ENCODE results near the gene LCN2.
A peak's percentile ranks its signal among the peaks of the same experiment; 100 is the strongest.
"Not testable (repeated sequence)": the region's sequence is repeated elsewhere in the genome, so short reads cannot be mapped to it uniquely, and the experiment has no call there.

DNA sequence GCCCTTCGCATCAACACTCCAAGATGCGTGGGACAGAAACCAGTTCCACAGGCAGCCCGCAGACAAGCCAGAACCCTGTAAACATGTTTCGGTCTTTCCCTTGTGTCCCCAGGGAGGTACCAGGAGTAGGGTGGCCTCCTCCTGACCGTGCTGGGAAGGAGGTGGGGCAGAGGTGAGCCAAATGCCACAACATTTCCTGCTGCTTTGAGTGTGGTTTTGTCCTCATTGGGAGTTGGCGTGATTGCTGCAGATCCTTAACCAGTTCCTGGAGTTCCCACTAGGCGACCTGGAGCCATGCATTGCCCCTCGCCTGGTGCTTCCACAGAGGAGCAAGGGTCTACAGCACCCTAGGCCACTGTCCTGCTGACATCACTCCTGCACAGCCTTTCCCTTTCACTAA lies 13.7 kb upstream of the LCN2 start:
- not testable (repeated sequence) for TF ChIP-seq POLR2A (IDR thresholded peaks at IDR 0.05)
- TF ChIP-seq, protein P1, sequence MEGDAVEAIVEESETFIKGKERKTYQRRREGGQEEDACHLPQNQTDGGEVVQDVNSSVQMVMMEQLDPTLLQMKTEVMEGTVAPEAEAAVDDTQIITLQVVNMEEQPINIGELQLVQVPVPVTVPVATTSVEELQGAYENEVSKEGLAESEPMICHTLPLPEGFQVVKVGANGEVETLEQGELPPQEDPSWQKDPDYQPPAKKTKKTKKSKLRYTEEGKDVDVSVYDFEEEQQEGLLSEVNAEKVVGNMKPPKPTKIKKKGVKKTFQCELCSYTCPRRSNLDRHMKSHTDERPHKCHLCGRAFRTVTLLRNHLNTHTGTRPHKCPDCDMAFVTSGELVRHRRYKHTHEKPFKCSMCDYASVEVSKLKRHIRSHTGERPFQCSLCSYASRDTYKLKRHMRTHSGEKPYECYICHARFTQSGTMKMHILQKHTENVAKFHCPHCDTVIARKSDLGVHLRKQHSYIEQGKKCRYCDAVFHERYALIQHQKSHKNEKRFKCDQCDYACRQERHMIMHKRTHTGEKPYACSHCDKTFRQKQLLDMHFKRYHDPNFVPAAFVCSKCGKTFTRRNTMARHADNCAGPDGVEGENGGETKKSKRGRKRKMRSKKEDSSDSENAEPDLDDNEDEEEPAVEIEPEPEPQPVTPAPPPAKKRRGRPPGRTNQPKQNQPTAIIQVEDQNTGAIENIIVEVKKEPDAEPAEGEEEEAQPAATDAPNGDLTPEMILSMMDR (IDR thresholded peaks at IDR 0.05) = peak in 1 of 4 experiments; percentile 24
